HG02973 (cell line): Measurements from ENCODE around the gene STRIP2.
"Not testable (repeated sequence)": the region's sequence is repeated elsewhere in the genome, so short reads cannot be mapped to it uniquely, and the experiment has no call there.

Source experiments
- ATAC-seq: cut with Tn5 transposase; IDR thresholded peaks from one replicate; pipeline ENCODE4 v1.9.1; 2021; ENCODE audit warnings: moderate library complexity; ENCODE audit not compliant: unreplicated experiment

The STRIP2 gene, protein sequence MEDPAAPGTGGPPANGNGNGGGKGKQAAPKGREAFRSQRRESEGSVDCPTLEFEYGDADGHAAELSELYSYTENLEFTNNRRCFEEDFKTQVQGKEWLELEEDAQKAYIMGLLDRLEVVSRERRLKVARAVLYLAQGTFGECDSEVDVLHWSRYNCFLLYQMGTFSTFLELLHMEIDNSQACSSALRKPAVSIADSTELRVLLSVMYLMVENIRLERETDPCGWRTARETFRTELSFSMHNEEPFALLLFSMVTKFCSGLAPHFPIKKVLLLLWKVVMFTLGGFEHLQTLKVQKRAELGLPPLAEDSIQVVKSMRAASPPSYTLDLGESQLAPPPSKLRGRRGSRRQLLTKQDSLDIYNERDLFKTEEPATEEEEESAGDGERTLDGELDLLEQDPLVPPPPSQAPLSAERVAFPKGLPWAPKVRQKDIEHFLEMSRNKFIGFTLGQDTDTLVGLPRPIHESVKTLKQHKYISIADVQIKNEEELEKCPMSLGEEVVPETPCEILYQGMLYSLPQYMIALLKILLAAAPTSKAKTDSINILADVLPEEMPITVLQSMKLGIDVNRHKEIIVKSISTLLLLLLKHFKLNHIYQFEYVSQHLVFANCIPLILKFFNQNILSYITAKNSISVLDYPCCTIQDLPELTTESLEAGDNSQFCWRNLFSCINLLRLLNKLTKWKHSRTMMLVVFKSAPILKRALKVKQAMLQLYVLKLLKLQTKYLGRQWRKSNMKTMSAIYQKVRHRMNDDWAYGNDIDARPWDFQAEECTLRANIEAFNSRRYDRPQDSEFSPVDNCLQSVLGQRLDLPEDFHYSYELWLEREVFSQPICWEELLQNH

DNA sequence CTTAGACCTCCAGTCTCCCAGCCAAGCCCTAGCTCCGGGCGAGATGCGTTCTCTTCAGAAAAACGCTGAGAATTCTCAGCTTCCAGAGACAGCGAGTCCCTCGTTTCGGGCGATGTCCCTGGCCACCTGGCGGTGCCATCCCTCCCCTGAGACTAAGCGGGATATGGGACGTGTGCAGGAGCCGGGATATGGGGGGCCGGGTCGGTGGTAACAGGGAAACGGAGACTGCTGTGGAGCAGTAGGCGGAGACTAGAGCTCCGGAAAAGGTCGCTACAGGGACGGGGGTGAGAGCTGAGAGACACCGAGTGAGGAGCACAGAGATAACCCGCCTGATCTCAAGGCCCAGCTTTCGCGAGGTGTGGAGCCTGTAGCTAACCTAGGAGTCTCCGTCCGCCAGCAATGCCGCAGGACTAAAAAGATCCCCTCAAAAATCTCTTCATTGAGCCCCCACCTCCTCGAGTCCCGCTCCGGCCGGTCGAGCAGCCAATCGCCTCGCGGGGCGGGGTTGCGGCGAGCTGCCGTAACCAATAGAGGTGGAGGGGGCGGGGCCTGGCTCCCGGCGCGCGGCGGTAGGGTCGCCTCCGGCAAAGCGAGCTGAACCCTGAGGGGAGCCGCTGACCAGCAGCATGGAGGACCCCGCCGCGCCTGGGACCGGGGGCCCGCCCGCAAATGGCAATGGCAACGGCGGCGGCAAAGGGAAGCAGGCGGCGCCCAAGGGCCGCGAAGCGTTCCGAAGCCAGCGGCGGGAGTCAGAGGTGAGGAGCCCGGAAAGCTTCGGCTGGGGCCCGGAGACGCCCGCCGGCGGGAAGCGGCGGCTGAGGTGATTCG, at the start of gene STRIP2:
STRIP2 (plus strand) TSS at position 586 of the 828 bp plus-strand sequence; CDS start at position 627, 41 bp downstream.
- peak; percentile 92 for ATAC-seq

GRCh38 chr7:129385116-129385515, 49.1 kb upstream of the STRIP2 start:
- no peak for ATAC-seq

- no peak for ATAC-seq
Measured at GRCh38 chr7:129385598-129385997, 48.6 kb upstream of the STRIP2 start.

DNA sequence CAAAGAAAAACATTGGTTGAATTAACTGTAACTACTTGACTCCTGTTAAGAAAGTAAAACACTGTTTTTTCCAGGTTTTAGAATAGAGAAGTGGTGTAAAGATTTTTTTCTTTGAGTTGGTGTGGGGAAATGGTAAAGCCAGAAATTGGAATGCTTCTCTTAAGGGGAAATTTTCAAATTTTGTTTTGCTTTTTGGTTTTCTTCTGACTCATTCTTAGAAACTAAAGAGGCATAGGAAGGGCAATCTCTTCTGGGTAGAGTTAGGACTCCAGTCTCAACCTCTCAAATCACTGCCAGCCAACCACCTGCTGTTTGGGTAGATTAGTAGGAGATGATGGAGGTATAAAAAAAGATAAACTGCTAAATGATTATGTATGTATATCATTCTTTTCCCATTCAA, 47.7 kb upstream of the STRIP2 start:
- ATAC-seq, result no peak

- ATAC-seq, result no peak
Measured at GRCh38 chr7:129387537-129387936, 46.7 kb upstream of the STRIP2 start.

- ATAC-seq, result no peak
Measured at GRCh38 chr7:129388333-129389098, 45.7 kb upstream of the STRIP2 start.

- ATAC-seq, result no peak
Measured at GRCh38 chr7:129389829-129390228, 44.4 kb upstream of the STRIP2 start.

DNA sequence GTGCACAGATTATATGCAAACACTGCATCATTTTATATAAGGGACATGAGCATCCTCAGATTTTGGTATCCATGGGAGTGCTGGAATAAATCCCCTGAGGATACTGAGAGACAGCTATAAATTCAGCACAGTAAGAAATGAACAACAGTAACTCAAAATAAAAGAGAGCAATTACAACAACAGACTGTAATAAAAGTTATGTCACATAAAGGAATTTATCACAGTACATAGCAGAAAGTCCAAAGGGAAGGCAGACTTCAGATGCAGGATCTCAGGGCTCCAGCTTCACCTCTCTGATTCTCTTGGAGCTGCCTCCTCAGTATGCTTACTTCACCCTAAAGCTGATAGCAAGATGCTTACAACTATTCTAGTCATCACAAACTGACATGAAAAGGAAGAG, 43.9 kb upstream of the STRIP2 start:
- no peak for ATAC-seq

DNA sequence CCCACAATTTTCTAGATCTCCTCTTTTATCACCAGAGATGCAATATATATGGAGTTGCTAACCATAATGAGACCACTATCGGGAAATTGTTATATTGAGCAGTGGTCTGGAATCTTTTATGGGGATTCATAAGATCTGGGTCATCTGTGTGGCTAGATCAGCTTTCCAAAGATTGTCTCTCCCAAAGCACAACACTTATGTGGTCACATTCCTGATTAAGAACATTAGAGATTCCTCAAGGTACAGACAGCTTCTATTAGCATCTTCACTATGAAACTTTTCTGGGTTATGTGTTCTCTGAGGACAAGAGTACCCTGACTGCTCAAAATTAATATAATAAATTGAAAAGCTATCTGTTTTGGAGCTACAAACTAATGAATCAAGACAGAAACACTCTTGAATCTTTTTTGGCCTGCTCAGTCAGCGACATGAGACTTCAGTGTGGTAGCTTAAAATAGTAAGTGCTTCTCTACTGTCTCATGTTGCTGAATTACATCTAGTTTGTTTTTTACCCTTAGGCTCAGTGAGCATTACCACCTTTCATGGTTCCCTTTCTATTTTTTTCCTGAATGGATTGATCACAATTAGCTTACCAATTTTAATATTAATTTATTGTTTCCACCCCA, 42.6 kb upstream of the STRIP2 start:
- no peak for ATAC-seq

DNA sequence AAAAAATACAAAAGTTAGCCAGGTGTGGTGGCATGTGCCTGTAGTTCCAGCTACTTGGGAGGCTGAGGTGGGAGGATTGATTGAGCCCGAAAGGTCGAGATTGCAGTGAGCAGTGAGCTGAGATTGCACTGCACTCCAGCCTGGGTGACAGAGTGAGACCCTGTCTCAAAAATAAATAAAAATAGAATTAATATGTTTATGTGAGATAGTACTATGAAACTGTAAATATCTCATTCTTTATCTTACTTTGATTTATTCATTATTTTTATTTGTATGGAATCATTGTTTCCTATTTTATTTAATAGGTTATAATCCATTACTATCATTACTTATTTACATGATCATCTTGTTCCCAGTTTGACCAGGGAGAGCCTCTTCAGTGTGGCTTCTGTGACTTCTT, 41.0 kb upstream of the STRIP2 start:
- ATAC-seq, result no peak

DNA sequence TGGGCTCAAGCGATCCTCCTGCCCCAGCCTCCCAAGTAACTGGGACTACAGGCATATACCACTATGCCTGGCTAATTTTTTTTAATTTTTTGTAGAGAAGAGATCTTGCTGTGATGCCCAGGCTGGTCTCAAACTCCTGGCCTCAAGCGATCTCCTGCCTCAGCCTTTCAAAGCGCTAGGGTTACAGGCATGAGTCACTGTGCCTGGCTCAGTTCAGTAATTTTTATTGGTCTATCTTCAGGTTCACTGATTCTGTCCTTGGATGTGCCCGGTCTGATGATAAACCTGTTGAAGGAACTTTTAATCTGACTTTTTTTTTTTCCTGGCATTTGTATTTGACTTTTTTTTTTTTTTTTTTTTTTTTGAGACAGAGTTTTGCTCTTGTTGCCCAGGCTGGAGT, 40.1 kb upstream of the STRIP2 start:
- no peak for ATAC-seq

DNA sequence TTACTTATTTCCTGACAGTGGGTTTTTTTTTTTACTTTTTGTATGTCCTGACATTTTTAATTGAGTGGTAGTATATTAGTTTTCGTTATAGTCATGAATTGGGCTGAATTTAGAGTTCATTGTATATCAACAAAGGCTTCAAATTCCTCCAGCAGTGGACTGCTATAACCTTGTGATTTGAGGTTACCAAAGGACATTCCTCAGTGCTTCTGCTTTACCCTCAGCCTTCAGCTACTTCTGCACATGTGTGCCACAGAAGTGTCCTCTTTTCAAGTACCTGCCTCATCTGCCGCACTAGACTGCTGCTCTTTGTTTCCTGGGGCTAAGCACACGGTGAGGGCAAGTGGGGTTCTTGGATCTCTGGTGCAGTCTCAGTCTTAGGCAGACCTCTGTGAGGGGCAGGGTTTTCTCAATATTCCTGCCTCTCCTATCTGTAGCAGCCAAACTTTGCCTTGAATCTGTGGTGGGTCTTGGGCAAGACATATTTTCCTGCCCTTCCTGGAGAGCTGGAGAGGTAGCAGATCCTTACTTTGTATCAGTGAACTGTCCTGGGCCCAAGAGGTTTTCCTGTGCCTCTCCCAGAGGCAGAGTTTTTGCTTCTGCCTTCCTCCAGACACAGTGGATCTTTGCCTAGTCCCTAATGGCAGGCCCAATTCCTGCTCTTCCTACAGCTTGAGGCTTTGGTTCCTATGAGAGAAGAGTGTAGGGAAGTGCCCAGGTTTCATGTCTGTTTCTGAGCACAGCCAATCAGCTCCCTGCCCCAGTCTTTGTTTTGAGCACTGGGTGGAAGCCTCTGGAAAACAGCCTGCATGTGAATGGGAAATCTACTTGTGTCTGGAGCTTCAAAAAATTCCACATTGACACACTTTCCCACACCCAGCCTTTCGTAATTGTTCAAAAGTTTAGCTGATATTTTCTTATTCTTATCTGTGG, 39.0 kb upstream of the STRIP2 start:
- no peak for ATAC-seq

- ATAC-seq, result no peak
Measured at GRCh38 chr7:129401228-129401966, 32.8 kb upstream of the STRIP2 start.

DNA sequence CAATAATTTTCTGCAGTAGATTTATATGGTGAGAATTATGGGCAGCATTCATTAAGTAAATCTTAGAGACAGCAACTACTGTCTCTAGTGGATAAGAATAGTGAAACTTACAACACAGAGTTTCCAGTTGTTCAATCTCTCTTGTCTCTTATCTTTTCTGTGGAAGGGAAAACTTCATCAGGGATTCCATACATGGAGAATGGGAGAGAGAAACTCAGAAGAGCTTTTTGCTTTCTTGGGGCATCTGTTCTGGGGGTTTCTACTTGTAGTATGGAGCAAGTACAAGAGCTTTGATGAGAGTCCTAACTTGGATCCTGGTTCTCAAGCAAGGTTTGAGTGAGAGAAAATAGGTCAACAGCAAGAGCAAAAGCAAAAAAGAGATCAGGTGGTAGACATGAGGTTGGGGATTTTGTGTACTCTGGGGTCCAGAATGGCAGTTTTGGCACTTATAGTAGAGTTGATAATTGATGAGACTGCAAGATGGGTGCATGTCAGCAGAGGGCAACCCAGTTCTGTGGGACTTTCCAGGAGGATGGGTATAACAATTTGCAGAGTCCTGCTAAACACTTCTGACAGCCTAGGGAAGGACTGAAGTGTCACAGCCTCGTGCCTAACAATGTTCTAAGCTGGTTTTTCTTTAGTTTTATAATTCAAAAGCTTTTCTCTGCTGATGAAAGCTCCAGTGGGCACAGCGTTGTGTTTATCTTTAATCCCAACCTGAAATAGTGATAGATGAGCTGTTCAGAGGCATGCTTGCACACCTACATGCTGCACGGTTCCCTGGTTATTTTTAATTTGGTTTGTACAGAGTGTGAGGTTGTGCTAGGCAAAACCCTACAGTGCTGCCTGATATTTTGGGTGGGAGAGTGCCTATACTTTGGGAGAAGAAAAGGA, 32.0 kb upstream of the STRIP2 start:
- no peak for ATAC-seq

DNA sequence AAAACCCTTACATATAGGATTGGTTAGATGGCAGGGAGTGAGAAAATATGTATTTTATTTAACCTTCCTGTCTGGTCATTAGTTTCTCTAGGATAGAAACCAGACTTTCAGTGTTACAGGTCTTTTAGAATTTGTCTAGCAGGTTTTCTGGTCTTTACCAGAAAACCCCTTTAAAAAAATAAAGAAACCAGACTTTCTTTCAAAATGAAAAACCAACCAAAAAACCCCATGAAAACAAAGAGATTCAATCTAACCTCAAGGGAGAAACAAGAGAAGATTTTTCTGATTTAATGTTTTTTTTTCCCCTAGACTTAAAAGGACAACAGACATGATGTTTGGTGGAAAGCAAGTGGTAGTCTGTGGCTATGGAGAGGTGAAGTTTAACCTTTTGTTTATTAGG, 28.7 kb upstream of the STRIP2 start:
- ATAC-seq, result no peak

DNA sequence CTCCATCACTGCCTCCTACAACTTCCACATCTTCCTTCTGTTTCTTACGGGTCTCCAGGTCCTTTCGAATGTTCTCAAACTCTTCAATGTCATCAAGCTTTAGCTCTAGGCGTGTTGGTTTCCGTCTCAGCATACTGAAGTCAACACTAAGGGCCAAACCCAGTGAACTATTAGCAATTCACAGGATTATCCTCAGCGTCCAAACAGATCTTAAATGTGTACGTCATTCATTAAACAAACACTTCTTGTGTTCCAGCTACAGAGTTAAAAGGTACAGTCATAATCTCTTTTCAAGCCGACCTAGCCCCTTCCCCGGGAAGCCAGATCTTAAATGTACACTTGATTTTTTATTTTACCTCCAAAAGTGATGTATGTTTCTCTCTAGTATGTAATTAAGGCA, 24.0 kb upstream of the STRIP2 start:
- ATAC-seq, result not testable (repeated sequence)

DNA sequence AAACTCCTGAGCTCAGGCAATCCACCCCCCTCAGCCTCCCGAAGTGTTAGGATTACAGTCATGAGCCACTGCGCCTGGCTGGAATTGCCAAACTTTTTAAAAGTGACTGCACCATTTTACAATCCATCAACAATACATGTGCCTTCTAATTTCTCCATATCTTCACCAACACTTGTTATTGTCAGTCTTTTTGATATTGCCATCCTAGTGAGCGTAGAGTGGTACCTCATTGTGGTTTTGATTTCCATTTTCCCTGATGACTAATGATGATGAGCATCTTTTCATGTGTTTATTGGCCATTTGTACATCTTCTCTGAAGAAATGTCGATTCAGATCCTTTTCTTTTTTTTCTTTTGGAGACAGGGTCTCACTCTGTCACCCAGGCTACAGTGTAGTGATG, 21.7 kb upstream of the STRIP2 start:
- ATAC-seq, result no peak
